SK-N-MC (cell line): ENCODE results near the gene SIRT7.

Experiments
- EZH2 ChIP-seq: fragments of 200-600 bp; sonication (generic); IDR thresholded peaks from one replicate; pipeline ENCODE4 v1.6.1; 2017; ENCODE audit warnings: antibody characterized with exemption
- POLR2AphosphoS5 ChIP-seq: IDR thresholded peaks from 2 replicates; pipeline ENCODE4 v1.6.1; 2012; ENCODE audit warnings: mild to moderate bottlenecking, low read depth, low read length, borderline replicate concordance

DNA sequence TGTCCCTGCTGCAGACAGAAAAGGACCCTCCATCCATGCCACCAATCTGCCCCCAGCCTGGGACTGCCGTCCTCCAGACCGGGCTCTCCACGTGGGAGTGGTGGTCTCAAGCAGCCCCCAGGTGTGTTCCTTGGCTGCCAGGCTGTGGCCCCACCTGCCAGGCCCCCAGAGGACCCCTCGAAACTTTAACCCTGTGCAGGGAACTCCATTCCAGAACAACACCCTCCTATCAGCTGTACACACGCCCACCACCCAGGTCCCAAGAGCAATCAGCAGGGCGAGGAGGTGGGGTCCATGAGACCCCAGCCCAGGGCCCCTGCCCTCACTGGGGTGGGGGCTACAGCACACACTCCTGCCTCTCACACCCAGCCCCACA is 17.7 kb upstream of the SIRT7 start:
- TF ChIP-seq EZH2 (no peak), POLR2AphosphoS5 (no peak)
